ENCODE measurements around the gene THBD.
"Not testable (repeated sequence)": the region's sequence is repeated elsewhere in the genome, so short reads cannot be mapped to it uniquely, and the experiment has no call there.

The THBD gene

DNA sequence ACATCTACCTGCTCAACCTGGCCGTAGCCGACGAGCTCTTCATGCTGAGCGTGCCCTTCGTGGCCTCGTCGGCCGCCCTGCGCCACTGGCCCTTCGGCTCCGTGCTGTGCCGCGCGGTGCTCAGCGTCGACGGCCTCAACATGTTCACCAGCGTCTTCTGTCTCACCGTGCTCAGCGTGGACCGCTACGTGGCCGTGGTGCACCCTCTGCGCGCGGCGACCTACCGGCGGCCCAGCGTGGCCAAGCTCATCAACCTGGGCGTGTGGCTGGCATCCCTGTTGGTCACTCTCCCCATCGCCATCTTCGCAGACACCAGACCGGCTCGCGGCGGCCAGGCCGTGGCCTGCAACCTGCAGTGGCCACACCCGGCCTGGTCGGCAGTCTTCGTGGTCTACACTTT lies 13.7 kb downstream of the THBD start:
- no peak for DNase-seq (ENCODE audit: low read depth)

DNA sequence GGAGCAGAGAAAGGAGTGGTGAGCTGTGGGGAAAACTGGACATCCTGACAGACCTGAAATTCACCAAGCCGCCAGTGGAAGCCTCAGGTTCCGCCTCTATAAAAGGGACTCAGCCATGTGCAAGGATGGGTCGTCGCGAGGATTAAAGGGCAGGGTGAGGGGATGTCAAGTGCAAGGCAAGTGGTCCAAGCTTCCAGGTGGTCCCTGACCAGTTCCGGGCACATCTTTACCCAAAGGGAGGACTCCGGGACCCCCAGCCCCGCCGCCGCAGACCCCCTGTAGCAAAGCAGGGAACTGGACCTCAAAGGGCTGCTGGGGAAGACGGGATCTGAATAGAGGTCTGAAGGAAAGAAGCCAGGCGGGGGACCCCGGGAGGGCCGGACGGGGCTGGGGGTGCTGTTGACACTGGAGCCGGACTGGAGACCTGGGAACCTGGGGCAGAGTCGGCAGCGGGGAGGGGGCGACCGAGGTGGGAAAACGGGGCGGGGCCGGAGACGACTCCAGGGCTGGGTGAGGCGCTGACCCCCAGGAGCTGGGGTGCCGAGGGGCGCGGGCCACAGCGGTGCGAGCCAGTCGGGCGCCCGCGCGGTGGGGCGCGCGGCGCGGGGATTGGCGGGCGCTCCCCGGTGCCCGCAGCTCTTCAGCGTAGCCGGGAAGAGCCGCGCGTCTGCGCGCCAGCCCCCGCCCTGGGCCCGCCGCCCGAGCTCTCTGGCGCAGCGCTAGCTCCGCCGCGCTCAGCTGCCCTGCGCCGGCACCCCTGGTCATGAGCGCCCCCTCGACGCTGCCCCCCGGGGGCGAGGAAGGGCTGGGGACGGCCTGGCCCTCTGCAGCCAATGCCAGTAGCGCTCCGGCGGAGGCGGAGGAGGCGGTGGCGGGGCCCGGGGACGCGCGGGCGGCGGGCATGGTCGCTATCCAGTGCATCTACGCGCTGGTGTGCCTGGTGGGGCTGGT lies 14.5 kb downstream of the THBD start, which contains the start of gene SSTR4:
Gene SSTR4, plus strand, starts transcription at position 592 of the 951 bp plus-strand sequence. Its CDS starts 172 bp downstream, at position 764.
- DNase-seq (ENCODE audit: low read depth), result no peak

DNA sequence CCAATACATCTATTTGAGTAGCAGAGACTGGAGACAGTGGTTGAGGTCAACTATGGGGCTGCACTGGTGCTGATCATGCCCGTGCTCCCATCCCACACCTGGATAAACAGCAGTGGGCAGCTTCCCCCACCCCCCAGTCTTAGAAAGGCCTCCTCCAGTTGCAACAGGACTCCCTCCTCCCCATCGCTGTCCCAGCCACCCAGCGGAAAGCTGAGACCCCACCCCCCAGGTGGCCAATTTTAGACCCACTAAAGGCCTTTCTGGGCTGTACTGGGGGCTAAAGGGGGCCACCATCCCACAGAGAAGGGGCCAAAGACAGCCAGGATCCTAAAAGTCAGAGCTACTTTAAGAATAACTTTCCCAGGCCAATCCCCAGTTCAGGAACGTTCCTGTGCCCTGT lies 15.6 kb downstream of the THBD start:
- no peak for DNase-seq (ENCODE audit: low read depth)

DNA sequence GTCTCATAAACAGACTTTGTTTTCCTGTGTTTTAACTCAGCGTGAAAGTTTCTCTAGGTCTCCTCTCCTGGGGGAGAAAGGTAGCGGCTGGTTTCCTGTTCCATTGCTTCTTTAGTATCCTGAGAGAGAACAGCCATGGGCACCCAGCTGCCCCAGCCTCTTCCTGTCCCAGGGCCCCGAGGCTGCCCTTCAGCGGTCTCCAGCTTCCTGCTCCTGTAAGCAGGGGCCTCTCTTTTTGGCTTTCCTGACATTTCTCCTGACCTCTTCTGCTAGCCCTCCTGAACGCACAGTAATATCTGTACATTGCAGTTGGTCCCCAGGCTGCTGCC lies 16.8 kb downstream of the THBD start:
- DNase-seq (ENCODE audit: low read depth), result no peak

GRCh38 chr20:23032056-23032749 lies 17.3 kb downstream of the THBD start:
- DNase-seq (ENCODE audit: low read depth), result no peak

DNA sequence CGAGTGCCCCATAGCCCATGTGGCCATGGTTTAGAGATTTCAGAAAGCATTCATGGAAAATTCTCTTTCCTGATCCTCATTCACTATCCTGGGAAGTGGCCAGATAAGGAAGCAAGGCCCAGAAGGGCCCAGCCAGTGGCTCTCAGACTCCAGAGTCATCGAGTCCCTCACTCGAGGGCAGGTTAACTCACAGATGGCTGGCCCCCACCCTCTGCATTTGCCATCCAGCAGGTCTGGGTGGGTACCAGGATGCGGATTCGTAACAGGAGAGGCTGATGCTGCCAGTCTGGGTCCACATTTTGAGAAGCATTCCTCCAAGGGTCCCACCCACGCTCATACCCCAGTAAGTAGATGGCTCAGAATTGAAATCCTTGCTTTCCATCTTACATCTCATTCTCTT lies 18.1 kb downstream of the THBD start:
- no peak for DNase-seq (ENCODE audit: low read depth)

GRCh38 chr20:23029324-23029723 lies 20.1 kb downstream of the THBD start:
- DNase-seq (ENCODE audit: low read depth), result no peak

DNA sequence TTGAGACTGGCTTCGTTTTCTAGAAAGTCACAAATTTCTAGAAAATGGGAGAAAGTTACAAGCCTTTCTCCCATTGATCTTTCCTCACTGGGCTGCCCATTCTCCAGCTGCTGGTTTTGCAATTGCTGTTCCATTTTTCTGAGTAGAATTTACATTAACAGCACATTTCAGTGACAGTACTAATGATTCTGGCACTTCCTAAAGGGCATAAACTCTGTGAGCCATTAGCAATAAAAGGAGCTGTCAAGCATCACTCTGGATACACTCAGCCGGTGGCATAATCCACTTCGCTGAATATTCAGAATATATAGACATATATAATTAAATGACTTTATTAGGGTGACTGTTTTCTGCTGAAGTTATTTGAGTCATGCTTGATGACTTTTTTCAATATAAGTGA lies 21.1 kb downstream of the THBD start:
- no peak for DNase-seq (ENCODE audit: low read depth)

DNA sequence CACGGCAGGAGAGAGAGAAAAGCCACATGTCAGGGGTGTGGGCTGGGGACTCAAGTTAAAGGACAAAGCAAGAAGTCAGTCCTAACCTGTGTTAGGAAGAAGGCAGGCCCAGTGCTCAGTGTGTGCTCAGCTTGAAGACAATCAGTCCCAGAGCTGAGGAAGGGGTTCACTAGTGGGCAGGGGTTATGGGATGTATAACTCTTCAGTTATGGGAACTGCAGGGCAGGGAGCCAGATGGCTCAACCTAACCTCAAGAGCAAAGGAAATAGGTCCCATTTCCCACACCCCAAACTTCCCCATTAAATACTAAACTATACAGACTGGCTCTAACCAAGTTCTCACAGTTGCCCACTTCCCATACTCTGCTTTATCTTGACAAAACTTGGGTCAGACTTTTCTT lies 21.8 kb downstream of the THBD start:
- no peak for DNase-seq (ENCODE audit: low read depth)

- not testable (repeated sequence) for DNase-seq (ENCODE audit: low read depth)
These were observed 24.0 kb downstream of the THBD start for GRCh38 chr20:23025503-23025902.

DNA sequence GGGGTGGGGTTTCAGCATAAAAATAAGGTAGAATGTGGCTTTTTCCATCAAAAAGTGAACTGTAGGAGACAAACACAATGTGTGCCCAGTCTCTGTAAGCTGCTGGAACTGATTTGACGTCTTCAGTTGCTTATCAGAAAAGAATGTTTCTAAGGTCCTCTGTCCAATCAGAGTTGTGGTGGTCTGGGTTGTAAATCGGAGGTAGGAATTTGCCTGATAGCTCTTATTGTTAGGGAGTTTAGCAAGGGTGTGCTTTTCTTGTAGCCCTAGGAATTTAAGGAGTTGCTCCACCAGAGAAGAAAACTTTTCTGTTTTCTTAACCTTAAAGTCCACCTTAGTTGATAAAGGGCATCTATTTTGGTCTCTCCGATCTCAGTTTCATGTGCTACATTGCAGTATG lies 24.8 kb downstream of the THBD start:
- no peak for DNase-seq (ENCODE audit: low read depth)

DNA sequence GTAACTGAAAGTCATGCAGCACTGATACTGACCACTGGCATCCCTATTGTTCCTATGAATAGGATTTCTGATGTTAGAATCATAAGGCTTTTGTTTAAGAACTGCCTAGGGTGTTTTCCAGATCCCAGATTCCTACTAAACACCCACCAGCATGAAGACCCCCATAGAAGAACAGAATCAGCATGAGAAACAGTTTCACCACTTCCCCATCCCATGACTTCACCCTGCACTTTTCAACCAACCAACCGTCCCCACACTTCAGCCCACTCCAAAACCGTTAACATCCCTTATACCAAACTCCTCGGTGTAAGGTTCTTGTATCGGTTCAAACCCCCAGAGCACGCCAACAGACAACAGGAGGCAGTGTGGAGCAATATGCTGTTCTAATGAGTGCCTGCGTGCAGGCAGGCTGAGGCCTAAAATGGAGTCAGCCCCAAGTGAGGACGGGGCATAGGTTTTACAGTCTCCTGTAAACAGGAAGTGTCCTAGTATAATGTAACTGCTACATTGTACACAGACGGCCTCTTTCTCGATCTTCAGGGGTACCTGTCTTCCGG lies 25.8 kb downstream of the THBD start:
- DNase-seq (ENCODE audit: low read depth), result no peak

- no peak for DNase-seq (ENCODE audit: low read depth)
These were observed 26.6 kb downstream of the THBD start for GRCh38 chr20:23022849-23023248.

DNA sequence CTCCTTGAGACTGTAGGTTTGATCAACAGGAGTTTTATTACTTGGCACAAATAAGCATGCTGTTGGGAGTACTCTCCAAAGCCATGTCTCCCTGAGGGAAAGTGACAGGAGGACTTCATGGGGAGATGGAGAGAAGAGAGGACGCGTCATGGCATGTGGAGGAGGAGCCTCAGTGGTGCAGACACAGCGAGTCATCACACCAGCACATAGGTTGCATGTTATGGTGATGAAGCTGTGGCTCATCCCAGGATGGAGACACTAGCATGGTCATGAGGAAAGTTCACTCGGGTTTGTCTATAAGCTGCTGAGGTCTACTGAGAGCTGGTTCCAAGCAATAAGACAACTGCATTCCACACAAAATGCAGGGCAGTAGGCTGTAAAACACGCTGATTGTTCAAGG lies 27.5 kb downstream of the THBD start:
- no peak for DNase-seq (ENCODE audit: low read depth)

GRCh38 chr20:23021541-23021940 lies 27.9 kb downstream of the THBD start:
- no peak for DNase-seq (ENCODE audit: low read depth)

DNA sequence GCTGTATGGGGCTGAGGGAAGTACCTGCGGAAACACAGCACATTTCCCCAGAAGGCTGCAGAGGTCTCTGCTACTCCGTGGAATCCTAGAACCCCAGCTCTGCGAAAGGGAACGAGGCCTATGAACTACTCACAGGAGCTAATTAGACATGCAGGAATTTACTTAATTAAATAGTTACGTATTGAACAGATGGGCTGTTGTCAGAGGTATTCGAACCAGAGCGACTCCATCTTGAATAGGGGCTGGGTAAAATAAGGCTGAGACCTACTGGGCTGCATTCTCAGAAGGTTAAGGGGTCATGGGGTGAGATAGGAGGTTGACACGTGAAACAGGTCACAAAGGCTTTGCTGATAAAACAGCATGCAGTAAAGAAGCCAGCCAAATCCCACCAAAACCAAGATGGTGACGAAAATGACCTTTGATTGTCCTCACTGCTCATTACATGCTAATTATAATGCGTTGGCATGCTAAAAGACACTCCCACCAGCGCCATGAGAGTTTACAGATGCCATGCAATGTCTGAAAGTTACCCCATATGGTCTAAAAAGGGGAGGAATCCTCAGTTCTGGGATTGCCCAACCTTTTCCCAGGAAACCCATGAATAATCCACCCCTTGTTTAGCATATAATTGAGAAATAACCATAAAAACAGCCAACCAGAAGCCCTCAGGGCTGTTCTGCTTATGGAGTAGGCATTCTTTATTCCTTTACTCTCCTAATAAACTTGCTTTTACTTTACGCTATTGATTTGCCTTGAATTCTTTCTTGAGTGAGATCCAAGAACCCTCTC lies 29.0 kb downstream of the THBD start:
- DNase-seq (ENCODE audit: low read depth), result no peak

DNA sequence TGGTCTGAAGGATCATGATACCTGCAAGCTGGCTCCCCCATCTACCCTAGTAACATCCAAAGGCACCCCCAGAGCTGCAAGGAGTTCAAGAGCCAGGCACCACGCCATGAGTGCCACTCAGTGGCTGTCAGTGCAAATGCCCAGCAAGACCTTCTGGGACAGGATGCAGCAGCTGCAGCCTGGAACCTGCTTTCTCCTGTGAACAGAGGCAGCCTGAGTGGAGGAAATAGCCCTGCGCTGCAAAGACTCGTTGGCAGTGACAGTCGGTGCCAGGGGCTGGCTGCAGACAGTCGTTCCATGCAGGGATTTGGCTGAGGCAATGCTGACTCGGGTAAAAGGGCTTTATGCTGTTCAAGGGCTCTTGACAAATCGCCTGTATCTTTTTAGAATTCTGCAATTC lies 30.1 kb downstream of the THBD start:
- no peak for DNase-seq (ENCODE audit: low read depth)

DNA sequence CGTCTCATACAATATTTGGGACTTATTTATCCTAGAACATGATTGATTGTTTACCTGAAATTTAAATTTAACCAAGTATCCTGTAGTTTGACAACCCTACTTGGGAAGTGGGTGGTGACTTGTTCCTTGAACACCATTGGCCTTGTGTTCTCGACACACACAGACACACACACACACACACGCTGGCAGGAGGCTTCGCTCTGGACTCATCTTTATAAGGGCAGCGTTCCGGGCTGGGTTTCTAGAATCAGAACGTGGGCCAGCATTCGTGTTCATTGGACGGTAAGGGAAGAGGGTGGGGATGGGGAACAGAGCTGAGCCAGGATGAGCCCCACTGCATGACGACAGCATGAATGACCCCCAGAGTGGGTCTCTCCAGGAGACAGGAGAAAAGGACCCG lies 30.5 kb downstream of the THBD start:
- DNase-seq (ENCODE audit: low read depth), result no peak

DNA sequence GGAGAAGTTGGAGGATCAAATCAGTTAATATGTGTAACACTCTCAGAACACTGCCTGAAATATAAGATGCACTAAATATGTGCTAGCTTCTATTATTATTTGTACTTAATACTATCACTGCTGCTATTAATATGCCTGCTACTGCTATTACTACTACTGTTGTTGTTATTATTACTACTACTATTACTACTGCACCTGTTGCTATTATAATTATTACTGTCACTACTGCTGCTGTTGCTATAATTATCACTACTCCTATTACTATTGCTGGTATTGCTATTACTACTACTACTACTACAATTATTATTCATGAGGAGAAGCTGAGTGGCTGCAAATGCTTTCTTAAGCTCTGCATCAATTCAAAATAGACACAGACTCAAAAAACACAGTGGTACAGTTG lies 31.0 kb downstream of the THBD start:
- DNase-seq (ENCODE audit: low read depth), result no peak

DNA sequence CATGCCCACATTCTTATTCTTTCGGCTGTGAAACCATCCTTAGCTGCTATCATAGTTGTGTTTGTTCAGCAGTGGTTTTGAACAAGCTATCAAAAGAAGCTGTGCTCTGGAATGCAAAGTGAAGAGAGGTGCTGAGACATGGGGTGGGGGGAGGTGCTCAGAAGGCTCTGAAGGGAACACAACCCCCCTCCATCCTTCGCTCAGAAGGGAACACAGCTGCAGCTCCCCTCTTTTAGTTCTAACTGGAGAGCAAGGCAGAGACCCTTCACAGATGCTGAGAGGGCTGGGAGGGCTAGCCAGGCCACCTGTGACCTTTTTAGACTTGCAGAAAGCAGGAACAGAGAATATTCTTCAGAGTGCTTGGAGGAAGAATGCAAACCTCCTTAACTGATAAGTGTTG lies 32.0 kb downstream of the THBD start:
- no peak for DNase-seq (ENCODE audit: low read depth)

DNA sequence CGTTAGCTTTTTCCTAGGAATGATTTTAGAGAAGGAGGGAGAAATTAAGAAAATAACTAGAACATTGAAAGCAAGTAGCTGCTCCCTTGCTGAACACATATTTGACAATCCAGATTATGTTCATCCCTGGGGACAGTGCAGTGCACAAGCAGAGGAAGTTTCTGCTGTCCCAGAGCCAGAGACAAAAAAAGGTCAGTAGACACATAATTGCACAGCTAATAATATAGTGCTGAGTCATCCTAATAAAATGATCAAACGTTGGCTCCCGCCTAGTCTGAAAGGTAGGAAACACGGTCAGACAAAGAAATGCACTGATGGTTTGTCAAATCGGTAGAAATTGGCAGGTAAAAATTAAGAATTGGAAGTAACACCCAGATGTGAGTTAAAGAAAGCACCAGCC lies 36.0 kb downstream of the THBD start:
- DNase-seq (ENCODE audit: low read depth), result no peak

GRCh38 chr20:23011008-23011721 lies 38.3 kb downstream of the THBD start:
- no peak for DNase-seq (ENCODE audit: low read depth)
